GM12891 (cell line): Measurements from ENCODE around the gene CRADD.

Experiments
- DNase-seq: peaks from one replicate; pipeline ENCODE4 v3.0.0; 2011; ENCODE audit warnings: low spot score; ENCODE audit not compliant: insufficient read length
- FAIRE-seq: peaks from 2 replicates; lab custom pipeline; 2011; peaks lifted over from hg19 to GRCh38; lab: Jason Lieb, UNC
- PAX5 ChIP-seq: IDR thresholded peaks from 2 replicates; pipeline ENCODE4 v1.6.1; 2011; ENCODE audit warnings: low read length, moderate library complexity, mild to moderate bottlenecking; ENCODE audit not compliant: insufficient read depth, severe bottlenecking
- POLR2A ChIP-seq: IDR thresholded peaks from 2 replicates; pipeline ENCODE4 v1.6.1; 2011; ENCODE audit warnings: low read depth, low read length, control low read depth
- POLR2AphosphoS5 ChIP-seq: IDR thresholded peaks from 2 replicates; pipeline ENCODE4 v1.6.1; 2011; ENCODE audit warnings: low read depth, low read length, control low read depth
- POU2F2 ChIP-seq: IDR thresholded peaks from 2 replicates; pipeline ENCODE4 v1.6.1; 2011; ENCODE audit warnings: low read depth, mild to moderate bottlenecking, control low read depth, low read length, moderate library complexity
- SPI1 ChIP-seq: IDR thresholded peaks from 2 replicates; pipeline ENCODE4 v1.6.1; 2011; ENCODE audit warnings: low read depth, low read length, control low read depth
- TAF1 ChIP-seq: IDR thresholded peaks from 2 replicates; pipeline ENCODE4 v1.6.1; 2011; ENCODE audit warnings: low read depth, low read length, control low read depth

The CRADD gene

DNA sequence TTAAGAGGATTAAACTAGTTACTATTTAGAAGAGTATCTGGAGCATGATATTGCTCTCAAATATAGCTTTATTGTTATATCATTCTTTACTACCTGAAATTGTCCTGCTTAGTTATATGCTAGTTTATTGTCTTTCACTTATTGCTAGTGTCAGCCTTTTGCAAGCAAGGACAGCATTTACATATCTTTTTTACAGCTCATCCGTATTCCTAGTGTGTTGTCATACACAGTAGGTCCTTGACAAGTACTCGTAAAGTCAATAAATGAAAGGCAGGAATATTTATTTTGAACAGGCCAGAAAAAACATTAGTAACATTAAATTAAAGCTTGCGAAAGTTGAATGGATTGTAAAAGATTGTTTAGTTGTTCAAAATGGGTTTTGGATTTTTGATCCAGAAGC is 35.0 kb downstream of the CRADD start:
- DNase-seq (no peak), FAIRE-seq (no peak)
- TF ChIP-seq PAX5 (no peak), TAF1 (no peak), SPI1 (no peak)

DNA sequence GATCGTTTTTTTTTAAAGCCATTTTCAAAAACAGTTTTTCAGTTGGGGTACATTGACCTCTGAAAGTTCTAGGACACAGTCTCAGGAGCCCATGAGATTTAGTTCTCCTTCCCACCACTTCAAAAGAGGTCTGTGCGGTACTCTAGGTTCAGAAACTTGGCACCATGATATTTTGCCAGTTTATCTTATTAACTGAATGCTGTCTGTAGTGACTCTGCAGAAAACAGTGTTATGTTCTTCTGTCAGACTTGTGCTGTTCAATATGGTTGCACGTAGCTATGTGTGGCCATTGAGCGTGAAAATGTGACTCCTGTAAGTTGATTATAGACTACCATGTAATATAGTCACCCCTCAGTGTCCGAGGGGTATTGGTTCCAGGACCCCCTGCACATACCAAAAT is 35.9 kb downstream of the CRADD start:
- TF ChIP-seq PAX5 (no peak), POU2F2 (no peak), POLR2A (no peak), TAF1 (no peak), SPI1 (no peak), POLR2AphosphoS5 (no peak)

DNA sequence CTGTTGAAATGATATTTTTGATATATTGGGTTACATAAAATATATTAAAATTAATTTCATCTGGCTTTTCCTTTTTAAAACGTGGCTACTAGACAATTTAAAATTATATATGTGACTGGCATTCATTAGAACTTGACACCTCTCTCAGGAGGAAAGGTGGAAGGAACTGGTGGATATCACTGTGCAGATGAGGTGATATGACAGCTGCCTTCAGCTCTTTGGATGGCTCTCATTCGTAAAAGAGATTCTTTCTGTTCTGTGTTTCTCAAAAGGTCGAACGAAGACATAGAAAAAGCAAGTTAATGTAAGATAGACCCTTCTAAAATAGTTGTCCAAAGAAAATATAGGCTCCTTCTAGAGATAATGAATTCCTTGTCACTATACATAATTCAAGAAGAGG is 36.6 kb downstream of the CRADD start:
- FAIRE-seq: no peak
- DNase-seq: no peak
- TF ChIP-seq POLR2A (no peak), TAF1 (no peak), PAX5 (no peak), POLR2AphosphoS5 (no peak), POU2F2 (no peak), SPI1 (no peak)

More for the DNA sequence above, 35.9 kb downstream of the CRADD start:
- no peak for DNase-seq
- FAIRE-seq: no peak

DNA sequence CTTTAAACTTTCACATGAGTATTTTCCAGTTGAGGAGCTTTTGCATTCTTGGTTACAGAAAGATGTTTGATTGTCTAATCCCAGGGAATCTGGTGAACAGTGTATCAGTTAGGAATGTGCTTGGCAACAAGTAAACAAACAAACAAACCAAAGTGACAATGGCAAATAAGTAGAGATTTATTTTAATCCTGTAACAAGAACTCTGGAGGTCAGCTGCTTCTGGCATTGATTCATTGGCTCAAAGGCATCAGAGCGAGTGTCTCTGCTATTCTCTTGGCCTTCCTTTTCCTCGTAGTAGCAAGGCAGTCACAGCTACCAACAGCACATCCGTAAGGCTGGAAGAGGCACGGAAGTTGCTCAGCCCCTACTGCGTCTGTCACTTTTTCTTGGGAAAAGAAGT is 37.2 kb downstream of the CRADD start:
- TF ChIP-seq POLR2AphosphoS5 (no peak), POU2F2 (no peak), POLR2A (no peak), PAX5 (no peak), TAF1 (no peak), SPI1 (no peak)
- DNase-seq (no peak), FAIRE-seq (no peak)

DNA sequence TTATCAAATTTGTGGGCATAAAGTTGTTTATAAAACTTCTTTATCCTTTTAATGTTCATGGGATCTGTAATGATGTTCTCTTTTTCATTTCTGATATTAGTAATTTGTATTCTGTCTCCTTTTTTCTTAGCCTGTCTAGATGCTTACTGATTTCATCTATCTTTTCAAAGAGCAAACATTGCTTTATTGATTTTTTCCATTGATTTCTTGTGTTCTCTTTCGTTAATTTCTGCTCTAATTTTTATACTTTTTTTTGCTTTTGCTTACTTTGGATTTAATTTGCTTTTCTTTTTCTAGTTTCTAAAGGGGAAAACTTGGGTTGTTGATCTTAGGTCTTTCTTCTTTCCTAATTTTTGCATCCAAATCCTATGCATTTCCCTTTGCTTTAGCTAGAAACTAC is 42.5 kb downstream of the CRADD start:
- TF ChIP-seq POLR2A: no peak
- TF ChIP-seq TAF1: no peak
- no peak for TF ChIP-seq POU2F2
- TF ChIP-seq POLR2AphosphoS5: no peak
- TF ChIP-seq SPI1: no peak
- TF ChIP-seq PAX5: no peak
- no peak for FAIRE-seq
- DNase-seq: no peak

DNA sequence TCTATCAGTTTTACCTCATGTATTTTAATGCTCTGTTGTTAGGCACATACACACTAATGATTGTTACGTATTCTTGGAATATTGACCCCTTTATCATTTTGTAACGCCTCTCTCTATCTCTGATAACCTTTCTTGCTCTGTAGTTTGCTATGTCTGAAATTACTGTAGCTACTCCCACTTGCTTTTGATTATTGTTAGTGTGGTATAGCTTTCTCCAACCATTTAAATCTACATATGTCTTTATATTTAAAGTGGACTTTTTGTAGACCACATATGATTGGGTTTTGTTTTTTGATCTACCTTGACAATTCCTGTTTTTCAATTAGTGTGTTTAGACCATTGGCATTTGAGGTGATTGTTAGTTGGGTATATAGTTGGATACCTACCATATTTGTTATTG is 43.4 kb downstream of the CRADD start:
- FAIRE-seq: peak; percentile 31
- DNase-seq: no peak
- TF ChIP-seq POLR2A: no peak
- TF ChIP-seq POLR2AphosphoS5: no peak
- TF ChIP-seq TAF1: no peak
- TF ChIP-seq PAX5: no peak
- no peak for TF ChIP-seq SPI1
- TF ChIP-seq POU2F2: no peak

DNA sequence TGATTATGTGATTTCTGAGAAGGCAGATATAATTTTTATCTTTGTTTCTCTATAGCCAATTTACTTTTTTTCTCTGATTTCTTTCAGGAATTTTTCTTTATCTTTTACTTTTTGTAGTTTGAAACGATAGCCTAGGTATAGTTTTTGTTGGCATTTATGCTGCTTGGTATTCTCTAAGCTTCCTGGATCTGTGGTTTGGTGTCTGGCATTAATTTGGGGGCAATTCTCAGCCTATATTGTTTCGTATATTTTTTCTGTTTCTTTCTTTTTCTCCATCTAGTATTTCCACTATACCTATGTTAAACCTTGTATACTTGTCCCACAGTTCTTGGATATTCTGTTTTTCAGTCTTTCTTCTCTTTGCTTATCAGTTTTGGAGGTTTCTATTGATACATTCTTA is 45.0 kb downstream of the CRADD start:
- FAIRE-seq (no peak), DNase-seq (no peak)
- no peak for TF ChIP-seq POLR2AphosphoS5
- no peak for TF ChIP-seq POU2F2
- no peak for TF ChIP-seq TAF1
- TF ChIP-seq SPI1: no peak
- TF ChIP-seq POLR2A: no peak
- TF ChIP-seq PAX5: no peak

DNA sequence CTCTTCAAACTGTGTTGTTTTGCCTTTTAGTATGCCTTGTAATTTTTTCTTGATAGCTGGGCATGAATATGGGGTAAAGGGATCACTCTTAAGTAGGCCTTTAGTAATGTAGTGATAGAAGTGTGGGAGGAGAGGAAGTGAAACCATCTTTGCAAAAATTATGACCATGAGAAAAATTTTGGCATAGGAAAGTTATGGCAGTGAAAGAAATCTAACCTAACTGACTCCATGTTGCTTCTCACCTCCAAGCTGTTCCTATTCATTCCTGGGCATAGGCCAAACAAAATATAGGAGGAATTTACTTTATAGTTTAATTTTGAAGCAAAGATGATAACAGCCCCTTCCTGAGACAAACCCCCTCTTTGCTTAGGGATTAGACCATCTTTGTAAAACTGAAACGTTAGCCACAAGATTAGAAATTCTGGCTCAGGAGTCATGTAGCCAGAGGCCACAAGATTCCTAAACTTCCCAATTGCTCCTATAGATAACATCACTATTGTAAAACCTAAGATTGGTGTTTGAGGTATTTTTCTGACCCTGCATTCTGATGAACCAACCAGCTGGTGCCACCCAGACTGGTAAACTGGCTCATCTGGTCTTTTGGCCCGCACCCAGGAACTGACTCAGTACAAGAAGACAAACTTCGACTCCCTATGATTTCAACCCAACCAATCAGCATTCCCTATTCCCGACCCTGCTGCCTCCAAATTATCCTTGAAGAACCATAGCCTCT is 45.8 kb downstream of the CRADD start:
- no peak for DNase-seq
- TF ChIP-seq SPI1: peak; percentile 93
- TF ChIP-seq PAX5: no peak

DNA sequence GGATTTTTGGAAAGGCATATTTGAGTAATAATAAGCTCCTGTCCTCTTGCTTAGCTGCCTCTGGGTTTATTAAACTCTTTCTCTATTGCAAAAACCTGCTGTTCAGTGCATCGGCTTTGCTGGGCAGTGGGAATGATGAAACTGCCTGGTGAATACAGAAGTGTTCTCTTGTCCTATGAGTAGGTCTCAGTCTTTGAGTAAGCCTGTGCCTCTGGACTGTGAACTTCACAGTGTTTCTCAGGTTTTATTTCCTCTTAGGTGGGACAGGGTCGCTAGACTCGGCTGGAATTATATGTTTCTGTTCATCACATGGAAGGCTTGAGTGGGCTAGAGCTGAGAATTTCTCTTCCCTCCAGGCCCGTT is 46.4 kb downstream of the CRADD start:
- DNase-seq (no peak), FAIRE-seq (no peak)
- TF ChIP-seq PAX5 (no peak), TAF1 (no peak), POLR2AphosphoS5 (no peak), POLR2A (no peak)

More for the DNA sequence above, 45.8 kb downstream of the CRADD start:
- FAIRE-seq: peak; percentile 13

DNA sequence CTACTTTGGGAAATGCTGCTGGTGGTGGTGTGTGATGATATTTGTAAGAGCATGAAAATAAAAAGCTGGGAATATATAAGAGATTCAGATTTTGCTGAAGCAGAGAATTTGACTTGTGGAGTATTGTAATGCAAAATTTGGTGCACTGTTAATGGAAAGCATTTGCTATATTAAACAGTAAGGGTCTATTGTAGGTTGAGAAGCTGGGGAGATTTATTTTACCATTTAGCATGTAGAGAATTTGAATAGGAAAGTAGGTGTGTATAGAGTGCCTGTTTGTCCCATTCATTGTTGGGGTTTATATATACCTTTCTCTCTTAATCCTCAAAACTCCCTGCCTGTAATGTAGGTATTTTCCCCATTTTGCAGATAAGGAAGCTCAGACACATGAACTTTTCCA is 48.4 kb downstream of the CRADD start:
- TF ChIP-seq POLR2A: no peak
- TF ChIP-seq POLR2AphosphoS5: no peak
- no peak for TF ChIP-seq PAX5
- TF ChIP-seq TAF1: no peak
- TF ChIP-seq SPI1: no peak
- no peak for TF ChIP-seq POU2F2
- no peak for DNase-seq
- no peak for FAIRE-seq
